HG03565 (cell line): ENCODE results near the gene KRTAP19-1.

ENCODE experiments used
- ATAC-seq: cut with Tn5 transposase; IDR thresholded peaks from one replicate; pipeline ENCODE4 v1.9.1; 2021; ENCODE audit warnings: mild to moderate bottlenecking, moderate library complexity; ENCODE audit not compliant: unreplicated experiment

KRTAP19-1 gene

DNA sequence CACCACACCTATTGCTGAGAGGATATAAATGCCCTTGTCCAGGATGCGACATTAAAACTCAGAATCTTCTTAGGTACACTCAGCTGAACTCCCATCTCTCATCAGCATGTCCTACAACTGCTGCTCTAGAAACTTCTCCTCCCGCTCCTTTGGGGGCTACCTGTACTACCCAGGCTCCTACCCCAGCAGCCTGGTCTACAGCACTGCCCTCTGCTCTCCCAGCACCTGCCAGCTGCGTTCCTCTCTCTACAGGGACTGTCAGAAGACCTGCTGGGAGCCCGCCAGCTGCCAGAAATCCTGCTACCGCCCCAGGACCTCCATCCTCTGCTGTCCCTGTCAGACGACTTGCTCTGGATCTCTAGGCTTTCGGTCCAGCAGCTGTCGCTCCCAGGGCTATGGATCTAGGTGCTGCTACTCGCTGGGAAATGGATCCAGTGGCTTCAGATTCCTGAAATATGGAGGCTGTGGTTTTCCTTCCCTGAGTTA lies 50.0 kb downstream of the KRTAP19-1 start, which contains the start of gene KRTAP13-4:
Gene KRTAP13-4 (plus strand): TSS at position 51 of the 486 bp plus-strand sequence. CDS start 56 bp downstream, at position 107.
- ATAC-seq, result no peak
